PC-3 (cell line): ENCODE results near the gene IFT81. TPM values are rescaled to one million over a fixed set of nuclear protein-coding genes. Genes with fewer than 3 reads are reported as not detected.

Experiments
- ATAC-seq: fragments of 200-7000 bp; cut with Tn5 transposase; 2 replicates; pipeline ENCODE4 v1.9.1; 2020; ENCODE audit warnings: mild to moderate bottlenecking, moderate library complexity
- BruUV-seq: library from RNA; stranded (reverse); fragments of 400-500 nt; replicated peaks from 2 replicates; lab custom pipeline; 2021; lab: Mats Ljungman, UMichigan
- CTCF ChIA-PET: fragments of 300-600 bp; sonication (Branson Sonifier 250); formaldehyde crosslinking; loops from one replicate; lab custom pipeline; 2022; ENCODE audit warnings: antibody characterized with exemption; lab: Charles Lee
- POLR2A ChIA-PET: fragments of 300-600 bp; sonication (Branson Sonifier 250); formaldehyde crosslinking; loops from one replicate; lab custom pipeline; 2022; ENCODE audit warnings: antibody characterized with exemption; ENCODE audit not compliant: unreplicated experiment; lab: Charles Lee
- DNase-seq: peaks from one replicate; pipeline ENCODE4 v3.0.0-alpha.2; 2015
- H2AFZ ChIP-seq: fragments of 300-600 bp; sonication (generic); 2 replicates; pipeline ENCODE4 v1.6.0; 2016; ENCODE audit warnings: antibody characterized with exemption, low read length
- H3F3A ChIP-seq: fragments of 300-600 bp; sonication (generic); one replicate; pipeline ENCODE4 v1.6.0; 2017; ENCODE audit warnings: antibody characterized with exemption, low read length, control low read depth, mild to moderate bottlenecking; ENCODE audit not compliant: unreplicated experiment
- H3K27ac ChIP-seq: fragments of 300-600 bp; sonication (generic); 2 replicates; pipeline ENCODE4 v1.5.1; 2016; ENCODE audit warnings: mild to moderate bottlenecking, low read length
- H3K27me3 ChIP-seq: fragments of 300-600 bp; sonication (generic); 2 replicates; pipeline ENCODE4 v1.6.1; 2016; ENCODE audit warnings: low read length, mixed read lengths
- H3K36me3 ChIP-seq: fragments of 300-600 bp; sonication (generic); 2 replicates; pipeline ENCODE4 v1.6.1; 2016; ENCODE audit warnings: low read depth, mixed run types, low read length, mixed read lengths
- H3K4me1 ChIP-seq: fragments of 300-600 bp; sonication (generic); 2 replicates; pipeline ENCODE4 v1.5.1; 2016; ENCODE audit warnings: low read length; ENCODE audit not compliant: insufficient read depth
- H3K4me2 ChIP-seq: fragments of 300-600 bp; sonication (generic); 2 replicates; pipeline ENCODE4 v1.6.0; 2016; ENCODE audit warnings: low read length
- H3K4me3 ChIP-seq: fragments of 300-600 bp; sonication (generic); 2 replicates; pipeline ENCODE4 v1.5.1; 2016; ENCODE audit warnings: mild to moderate bottlenecking, low read length, mixed read lengths
- H3K79me2 ChIP-seq: fragments of 300-600 bp; sonication (generic); 2 replicates; pipeline ENCODE4 v1.6.1; 2017; ENCODE audit warnings: low read length, mixed read lengths
- H3K9ac ChIP-seq: fragments of 300-600 bp; sonication (generic); 2 replicates; pipeline ENCODE4 v1.6.0; 2016; ENCODE audit warnings: mild to moderate bottlenecking, low read length
- H3K9me2 ChIP-seq: fragments of 300-600 bp; sonication (generic); replicated peaks from 2 replicates; pipeline ENCODE4 v1.6.1; 2016; ENCODE audit warnings: mixed run types, low read length, mixed read lengths
- H3K9me3 ChIP-seq: fragments of 300-600 bp; sonication (generic); 2 replicates; pipeline ENCODE4 v1.6.1; 2016; ENCODE audit warnings: low read length, mixed read lengths
- H4K20me1 ChIP-seq: fragments of 300-600 bp; sonication (generic); 2 replicates; pipeline ENCODE4 v1.6.1; 2016; ENCODE audit warnings: low read length, mixed read lengths
- EZH2 ChIP-seq: fragments of 300-600 bp; sonication (generic); IDR thresholded peaks from one replicate; pipeline ENCODE4 v1.6.1; 2017; ENCODE audit warnings: antibody characterized with exemption, mild to moderate bottlenecking, low read length; ENCODE audit not compliant: unreplicated experiment
- EZH2phosphoT487 ChIP-seq: fragments of 300-600 bp; sonication (generic); IDR thresholded peaks from 2 replicates; pipeline ENCODE4 v1.6.1; 2018; ENCODE audit warnings: mild to moderate bottlenecking, antibody characterized with exemption, low read length, borderline replicate concordance
- intact Hi-C: fragments of 100-400 bp; cut with micrococcal nuclease; formaldehyde crosslinking; loops from 2 replicates; pipeline ENCODE4 v1.9.0; 2023
- total RNA-seq: library from RNA; depleted of rRNA; stranded (reverse); fragments of >200 nt; gene quantifications from 2 replicates; pipeline ENCODE4 v1.2.3, GENCODE V29; 2014
- TF ChIP-seq, protein P1 (sequence below): fragments of 300-600 bp; sonication (generic); conservative IDR thresholded peaks from 2 replicates; pipeline ENCODE4 v1.5.1; 2017; ENCODE audit warnings: antibody characterized with exemption, low read depth, mild to moderate bottlenecking, low read length

The IFT81 gene
- total RNA-seq, 1 experiment from 2014 or later, result 10.1 TPM

DNA sequence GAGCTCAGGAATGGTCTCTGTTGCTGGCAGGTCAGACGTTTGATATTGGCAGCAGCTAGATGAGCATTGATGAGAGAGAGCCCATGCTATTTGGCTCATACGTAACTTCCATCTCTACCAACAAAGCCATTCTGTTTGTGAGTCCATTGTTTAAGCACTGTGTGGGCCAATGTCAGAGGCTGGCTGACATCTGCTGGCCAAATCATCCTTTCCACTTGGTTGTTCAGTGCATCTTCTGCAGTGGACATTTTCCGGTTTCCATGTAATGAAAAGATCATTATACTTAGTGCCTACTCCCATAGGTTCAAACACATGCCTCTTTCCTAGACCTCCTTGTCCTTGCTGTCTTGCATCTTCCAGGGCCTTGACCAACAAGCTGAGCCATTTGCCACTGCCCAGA lies 59.2 kb downstream of the IFT81 start:
- no peaks in the 10 kb centered on the region for H3K9me2 ChIP-seq
- no peak overlapping the region for H3K27ac ChIP-seq
- H3K79me2 ChIP-seq, result no peaks in the 10 kb centered on the region
- TF ChIP-seq, protein P1, sequence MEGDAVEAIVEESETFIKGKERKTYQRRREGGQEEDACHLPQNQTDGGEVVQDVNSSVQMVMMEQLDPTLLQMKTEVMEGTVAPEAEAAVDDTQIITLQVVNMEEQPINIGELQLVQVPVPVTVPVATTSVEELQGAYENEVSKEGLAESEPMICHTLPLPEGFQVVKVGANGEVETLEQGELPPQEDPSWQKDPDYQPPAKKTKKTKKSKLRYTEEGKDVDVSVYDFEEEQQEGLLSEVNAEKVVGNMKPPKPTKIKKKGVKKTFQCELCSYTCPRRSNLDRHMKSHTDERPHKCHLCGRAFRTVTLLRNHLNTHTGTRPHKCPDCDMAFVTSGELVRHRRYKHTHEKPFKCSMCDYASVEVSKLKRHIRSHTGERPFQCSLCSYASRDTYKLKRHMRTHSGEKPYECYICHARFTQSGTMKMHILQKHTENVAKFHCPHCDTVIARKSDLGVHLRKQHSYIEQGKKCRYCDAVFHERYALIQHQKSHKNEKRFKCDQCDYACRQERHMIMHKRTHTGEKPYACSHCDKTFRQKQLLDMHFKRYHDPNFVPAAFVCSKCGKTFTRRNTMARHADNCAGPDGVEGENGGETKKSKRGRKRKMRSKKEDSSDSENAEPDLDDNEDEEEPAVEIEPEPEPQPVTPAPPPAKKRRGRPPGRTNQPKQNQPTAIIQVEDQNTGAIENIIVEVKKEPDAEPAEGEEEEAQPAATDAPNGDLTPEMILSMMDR, result no peak
- TF ChIP-seq EZH2phosphoT487 (no peak), EZH2 (no peak)
- H4K20me1 ChIP-seq, result no peaks in the 10 kb centered on the region
- H3K4me1 ChIP-seq, result peaks cover 4% of the 10 kb centered on the region; the same call in 1 of the 2 replicates
- DNase-seq (no peak), ATAC-seq (no peak)
- intact Hi-C loops, result no loop called here
- H3K9ac ChIP-seq, result no peak overlapping the region
- POLR2A ChIA-PET, result no interaction called here
- no peaks in the 10 kb centered on the region for H3K27me3 ChIP-seq
- CTCF ChIA-PET, result no interaction called here
- no peak overlapping the region for H2AFZ ChIP-seq
- H3K9me3 ChIP-seq, result peaks cover 14% of the 10 kb centered on the region; the same call in 1 of the 2 replicates
- no TSS peak for BruUV-seq
- no peak overlapping the region for H3K4me3 ChIP-seq
- H3F3A ChIP-seq, result no peaks in the 10 kb centered on the region
- H3K4me2 ChIP-seq, result no peak overlapping the region
- H3K36me3 ChIP-seq, result peaks cover 13% of the 10 kb centered on the region; the same call in 1 of the 2 replicates

DNA sequence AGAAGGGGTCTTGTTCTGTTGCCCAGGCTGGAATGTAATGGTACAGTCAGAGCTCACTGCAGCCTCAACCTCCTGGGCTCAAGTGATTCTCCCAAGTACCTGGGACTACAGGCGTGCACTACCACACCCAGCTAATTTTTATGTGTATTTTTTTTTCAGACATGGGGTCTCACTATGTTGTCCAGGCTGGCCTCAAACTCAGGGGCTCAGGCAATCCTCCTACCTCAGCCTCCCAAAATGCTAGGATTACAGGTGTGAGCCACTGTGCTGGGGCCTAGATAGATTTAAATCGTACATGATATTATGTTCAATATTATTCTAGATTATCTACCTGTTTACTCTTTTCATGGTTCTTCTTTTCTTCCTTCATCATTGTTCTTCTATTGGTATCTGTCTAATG lies 61.5 kb downstream of the IFT81 start:
- intact Hi-C loops, result no loop called here

DNA sequence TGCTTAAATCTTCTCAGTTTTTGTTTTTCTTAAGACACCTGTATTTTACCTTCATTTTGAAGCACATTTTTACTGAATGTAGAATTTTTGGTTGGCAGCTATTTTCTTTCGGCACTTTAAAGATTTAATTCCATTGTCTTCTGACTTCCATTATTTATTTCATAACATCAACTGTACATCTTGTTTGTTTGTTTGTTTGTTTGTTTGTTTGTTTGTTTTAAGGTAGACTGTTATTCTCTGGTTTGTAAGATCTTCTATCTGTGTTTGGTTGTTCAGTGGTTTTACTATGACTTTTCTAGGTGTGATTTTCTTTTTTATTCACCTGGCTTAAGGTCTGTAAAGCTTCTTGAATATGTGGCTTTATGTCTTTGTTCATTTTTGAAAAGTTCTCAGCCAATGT lies 61.9 kb downstream of the IFT81 start:
- Histone ChIP-seq H3K9me2 (no peaks in the 10 kb centered on the region), H3K4me1 (no peaks in the 10 kb centered on the region), H3K79me2 (no peaks in the 10 kb centered on the region), H3K4me2 (no peak overlapping the region), H3K36me3 (peaks cover 13% of the 10 kb centered on the region; the same call in 1 of the 2 replicates), H3K27ac (no peak overlapping the region), H4K20me1 (no peaks in the 10 kb centered on the region), H3K9me3 (peaks cover 14% of the 10 kb centered on the region; the same call in 1 of the 2 replicates), H3K27me3 (no peaks in the 10 kb centered on the region), H2AFZ (no peak overlapping the region), H3K4me3 (no peak overlapping the region), H3K9ac (no peak overlapping the region), H3F3A (no peaks in the 10 kb centered on the region)
- intact Hi-C loops, result no loop called here
- TF ChIP-seq EZH2 (no peak), EZH2phosphoT487 (no peak)
- BruUV-seq, result no TSS peak
- DNase-seq (no peak), ATAC-seq (no peak)
- POLR2A ChIA-PET, result interaction anchor here (0.6 kb wide), 1 partner anchor 94 kb away, joined by 7 read pairs; no protein-coding TSS in a partner anchor
- CTCF ChIA-PET, result no interaction called here

More for the DNA sequence above, 61.5 kb downstream of the IFT81 start:
- peaks cover 14% of the 10 kb centered on the region; the same call in 1 of the 2 replicates for H3K9me3 ChIP-seq
- no peak overlapping the region for H2AFZ ChIP-seq
- no peaks in the 10 kb centered on the region for H3K27me3 ChIP-seq
- H3K36me3 ChIP-seq, result peaks cover 13% of the 10 kb centered on the region; the same call in 1 of the 2 replicates
- BruUV-seq, result no TSS peak
- no peak overlapping the region for H3K9ac ChIP-seq
- H3K4me1 ChIP-seq, result no peaks in the 10 kb centered on the region
- DNase-seq (no peak), ATAC-seq (no peak)
- H3K4me2 ChIP-seq, result no peak overlapping the region
- no peaks in the 10 kb centered on the region for H3K9me2 ChIP-seq
- no peak overlapping the region for H3K27ac ChIP-seq
- no peak overlapping the region for H3K4me3 ChIP-seq
- POLR2A ChIA-PET, result interaction anchor here (0.6 kb wide), 1 partner anchor 95 kb away, joined by 7 read pairs; no protein-coding TSS in a partner anchor
- TF ChIP-seq EZH2phosphoT487 (no peak), EZH2 (no peak)
- TF ChIP-seq, protein P1, result no peak
- CTCF ChIA-PET, result no interaction called here
- no peaks in the 10 kb centered on the region for H4K20me1 ChIP-seq
- H3K79me2 ChIP-seq, result no peaks in the 10 kb centered on the region
- no peaks in the 10 kb centered on the region for H3F3A ChIP-seq
